ENCODE measurements around the gene FOSL2. TPM values are rescaled to one million over a fixed set of nuclear protein-coding genes. Genes with fewer than 3 reads are reported as not detected.

FOSL2 gene
- total RNA-seq, 1 experiment from 2014 or later = 4.0 TPM

GRCh38 chr2:28363686-28364280, 28.9 kb upstream of the FOSL2 start (continued):
- no peak for TF ChIP-seq PREB (CRISPR knock-in tag; IDR thresholded peaks at IDR 0.05; ENCODE audit: borderline replicate concordance)
- no peak for TF ChIP-seq SOX15 (CRISPR knock-in tag; IDR thresholded peaks at IDR 0.05)
- TF ChIP-seq ERG (CRISPR knock-in tag; IDR thresholded peaks at IDR 0.05) = no peak
- TF ChIP-seq E2F1 (CRISPR knock-in tag; IDR thresholded peaks at IDR 0.05) = no peak
- no peak for TF ChIP-seq FOXJ3 (CRISPR knock-in tag; IDR thresholded peaks at IDR 0.05; ENCODE audit: borderline replicate concordance)
- no peak for TF ChIP-seq FOXP4 (CRISPR knock-in tag; IDR thresholded peaks at IDR 0.05)
- TF ChIP-seq MAX (CRISPR knock-in tag; IDR thresholded peaks at IDR 0.05) = no peak
- no peak for TF ChIP-seq MLX (CRISPR knock-in tag; IDR thresholded peaks at IDR 0.05)
- TF ChIP-seq ZNF512 (CRISPR knock-in tag; IDR thresholded peaks at IDR 0.05; ENCODE audit: borderline replicate concordance) = no peak
- no peak for TF ChIP-seq ATF3 (CRISPR knock-in tag; conservative IDR thresholded peaks at IDR 0.05)

GRCh38 chr2:28364610-28365009, 28.0 kb upstream of the FOSL2 start:
- Mint-ChIP-seq H3K4me1 (peaks cover 26% of the 10 kb centered on the region), H3K36me3 (no peaks in the 10 kb centered on the region), H3K27me3 (ENCODE audit: low read depth) (peaks cover 6% of the 10 kb centered on the region; the same call in 1 of the 2 replicates), H3K4me3 (no peak overlapping the region), H3K27ac (no peak overlapping the region), H3K9me3 (no peaks in the 10 kb centered on the region)
- ChIA-PET CTCF (interaction anchor here (0.6 to 1.1 kb wide), 2 partner anchors 49 to 65 kb away, joined by 4 to 5 read pairs; no protein-coding TSS in a partner anchor), POLR2A (no interaction called here)
- no peak for DNase-seq (ENCODE audit: low spot score)
- ATAC-seq = no peak
- TF ChIP-seq AR (CRISPR knock-in tag; IDR thresholded peaks at IDR 0.05) = no peak
- no peak for TF ChIP-seq ZNF671 (CRISPR knock-in tag; IDR thresholded peaks at IDR 0.05)
- TF ChIP-seq PREB (CRISPR knock-in tag; IDR thresholded peaks at IDR 0.05; ENCODE audit: borderline replicate concordance) = no peak
- TF ChIP-seq ESRRA (CRISPR knock-in tag; IDR thresholded peaks at IDR 0.05; ENCODE audit: borderline replicate concordance) = no peak
- no peak for TF ChIP-seq PRRX2 (CRISPR knock-in tag; IDR thresholded peaks at IDR 0.05)
- TF ChIP-seq ZNF138 (CRISPR knock-in tag; conservative IDR thresholded peaks at IDR 0.05) = no peak
- TF ChIP-seq AFF4 (CRISPR knock-in tag; IDR thresholded peaks at IDR 0.05; ENCODE audit: borderline replicate concordance) = no peak
